HepG2 (cell line): Measurements from ENCODE around the gene IRS1. TPM values are rescaled to one million over a fixed set of nuclear protein-coding genes. Genes with fewer than 3 reads are reported as not detected.

Experiments used
- ARNT2 ChIP-seq: sonication (generic); formaldehyde crosslinking; IDR thresholded peaks from 2 replicates; pipeline ENCODE4 v1.8.0; 2022; ENCODE audit warnings: mild to moderate bottlenecking, low read depth, missing genetic modification reagents, moderate library complexity
- HDAC1 ChIP-seq: sonication (generic); formaldehyde crosslinking; IDR thresholded peaks from 2 replicates; pipeline ENCODE4 v1.5.1; 2020; ENCODE audit warnings: mild to moderate bottlenecking, missing genetic modification reagents
- HNF4A ChIP-seq: sonication (generic); formaldehyde crosslinking; IDR thresholded peaks from 2 replicates; pipeline ENCODE4 v1.4.0; 2020; ENCODE audit warnings: missing genetic modification reagents
- HNF4G ChIP-seq, 2 experiments: sonication (generic) in 1 of 2; formaldehyde crosslinking in 1 of 2; IDR thresholded peaks; 2 replicates each; pipeline versions ENCODE4 v1.4.0 to v1.6.1; 2011 to 2020; ENCODE audit warnings: borderline replicate concordance in 2 of 2, low read depth in 2 of 2, mild to moderate bottlenecking in 2 of 2, low read length in 1 of 2, missing genetic modification reagents in 1 of 2, moderate library complexity in 1 of 2
- NFIC ChIP-seq: IDR thresholded peaks from 2 replicates; pipeline ENCODE4 v1.6.1; 2012; ENCODE audit warnings: mild to moderate bottlenecking, low read length, inconsistent platforms
- RXRB ChIP-seq: IDR thresholded peaks from 2 replicates; pipeline ENCODE4 v1.6.1; 2016; ENCODE audit warnings: borderline replicate concordance, missing genetic modification reagents, missing compliant biosample characterization
- TBX2 ChIP-seq: sonication (generic); formaldehyde crosslinking; IDR thresholded peaks from 2 replicates; pipeline ENCODE4 v1.5.0; 2020; ENCODE audit warnings: missing genetic modification reagents, mild to moderate bottlenecking, borderline replicate concordance
- ZNF331 ChIP-seq: sonication (generic); formaldehyde crosslinking; IDR thresholded peaks from 2 replicates; pipeline ENCODE4 v1.4.0; 2020; ENCODE audit warnings: missing genetic modification reagents
- ZNF451 ChIP-seq: sonication (generic); formaldehyde crosslinking; IDR thresholded peaks from 2 replicates; pipeline ENCODE4 v1.5.0; 2020; ENCODE audit warnings: mild to moderate bottlenecking, missing genetic modification reagents
- ZNF530 ChIP-seq: sonication (generic); formaldehyde crosslinking; IDR thresholded peaks from 2 replicates; pipeline ENCODE4 v1.5.0; 2020; ENCODE audit warnings: low read depth, mild to moderate bottlenecking, missing genetic modification reagents
- ZNF674 ChIP-seq: sonication (generic); formaldehyde crosslinking; IDR thresholded peaks from 2 replicates; pipeline ENCODE4 v1.5.0; 2020; ENCODE audit warnings: low read depth, mild to moderate bottlenecking, missing genetic modification reagents
- ZNF775 ChIP-seq: sonication (generic); formaldehyde crosslinking; IDR thresholded peaks from 2 replicates; pipeline ENCODE4 v1.4.0; 2020; ENCODE audit warnings: missing genetic modification reagents, mild to moderate bottlenecking, moderate library complexity, borderline replicate concordance
- polyA plus RNA-seq, 8 experiments: library from polyadenylated mRNA; depleted of rRNA in 3 of 8; stranded (reverse) in 7 of 8; unstranded in 1 of 8; fragments of >200 nt; fragmentation: Illumina TruSeq in 4 of 8; extraction: Trizol in 4 of 8; gene quantifications; 2 replicates each; pipeline versions ENCODE4 v1.2.1 to v1.2.3, GENCODE V29; 2011 to 2016; ENCODE audit warnings: low read depth in 4 of 8, missing spikeins in 1 of 8, mixed read lengths in 1 of 8; ENCODE audit not compliant: insufficient read depth in 1 of 8
- total RNA-seq, 5 experiments: library from RNA; depleted of rRNA; stranded (reverse); fragments of >200 nt; fragmentation: Illumina TruSeq; extraction: Trizol; gene quantifications; 2 replicates each; pipeline ENCODE4 v1.2.3, GENCODE V29; 2016; ENCODE audit warnings: low read depth in 1 of 5
- TF ChIP-seq, protein P1 (sequence below): sonication (generic); formaldehyde crosslinking; IDR thresholded peaks from 2 replicates; pipeline ENCODE4 v1.5.1; 2020; ENCODE audit warnings: missing genetic modification reagents, mild to moderate bottlenecking, borderline replicate concordance
- TF ChIP-seq, protein P2 (sequence below): sonication (generic); formaldehyde crosslinking; IDR thresholded peaks from 2 replicates; pipeline ENCODE4 v1.4.0; 2020; ENCODE audit warnings: missing genetic modification reagents; ENCODE audit errors: not compliant biosample characterization
- TF ChIP-seq, protein P3 (sequence below): sonication (generic); formaldehyde crosslinking; IDR thresholded peaks from 2 replicates; pipeline ENCODE4 v1.4.0; 2020; ENCODE audit warnings: missing genetic modification reagents
- TF ChIP-seq, protein P4 (sequence below): sonication (generic); formaldehyde crosslinking; IDR thresholded peaks from 2 replicates; pipeline ENCODE4 v1.5.0; 2020; ENCODE audit warnings: mild to moderate bottlenecking, missing genetic modification reagents, borderline replicate concordance
- TF ChIP-seq, protein P5 (sequence below): IDR thresholded peaks from 2 replicates; pipeline ENCODE4 v1.6.1; 2016

The IRS1 gene
- total and polyA plus RNA-seq, 2 of the 13 experiments (the other 11 are each of a cell fraction or from before 2014, with no cell fraction given) = 8.7 to 9.0 TPM

DNA sequence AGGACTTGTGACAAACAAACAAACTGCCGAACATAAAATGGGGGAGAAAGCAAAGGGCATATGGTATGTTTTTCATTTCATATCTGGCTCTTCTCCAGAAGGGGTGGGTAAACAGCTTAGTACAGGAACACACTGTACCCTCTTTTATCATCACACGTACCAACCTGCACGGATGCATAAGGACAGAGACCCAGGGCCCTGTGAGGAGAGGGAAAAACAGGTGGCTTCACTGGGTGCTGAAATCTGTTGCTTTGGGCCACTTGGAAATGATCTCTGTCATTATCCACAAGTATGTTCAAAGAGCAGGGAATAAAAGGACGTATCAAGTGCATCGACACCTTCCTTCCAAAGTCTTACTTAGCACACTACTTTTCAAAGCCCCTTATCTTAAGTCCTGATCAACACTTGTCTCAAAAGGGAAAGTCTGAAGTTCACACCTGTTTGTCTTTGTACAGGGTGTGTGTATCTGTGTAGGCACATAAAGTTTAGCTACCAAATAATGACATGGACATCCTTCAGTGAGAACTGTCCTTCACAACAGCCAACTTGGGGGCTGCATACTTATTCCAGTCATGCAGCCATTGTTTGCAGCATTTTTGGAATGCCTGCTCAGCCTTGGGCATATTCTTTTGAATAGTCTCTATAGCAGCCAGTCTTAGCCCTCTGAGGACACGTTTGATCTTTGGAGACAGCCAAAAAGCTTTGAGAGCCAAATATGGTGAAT is 60.6 kb downstream of the IRS1 start (continued):
- no peak for TF ChIP-seq ARNT2
- no peak for TF ChIP-seq ZNF530 (CRISPR knock-in tag)
- TF ChIP-seq, protein P1, sequence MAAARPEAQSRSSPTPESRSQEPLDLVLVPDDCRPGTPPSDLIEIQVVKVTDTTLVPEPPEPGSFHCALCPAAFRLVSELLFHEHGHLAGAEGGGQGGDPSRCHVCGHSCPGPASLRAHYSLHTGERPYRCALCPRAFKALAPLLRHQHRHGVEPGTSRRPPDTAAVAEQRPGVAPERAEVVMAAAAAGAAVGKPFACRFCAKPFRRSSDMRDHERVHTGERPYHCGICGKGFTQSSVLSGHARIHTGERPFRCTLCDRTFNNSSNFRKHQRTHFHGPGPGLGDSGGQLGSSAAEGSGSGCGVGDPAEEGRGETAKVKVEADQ = peak; percentile 33; the same call in 1 of the 2 replicates
- peak; percentile 62; the same call in 1 of the 2 replicates for TF ChIP-seq NFIC
- TF ChIP-seq TBX2 (CRISPR knock-in tag) = peak; percentile 35; the same call in 1 of the 2 replicates
- no peak for TF ChIP-seq ZNF775 (CRISPR knock-in tag)
- TF ChIP-seq, protein P2, sequence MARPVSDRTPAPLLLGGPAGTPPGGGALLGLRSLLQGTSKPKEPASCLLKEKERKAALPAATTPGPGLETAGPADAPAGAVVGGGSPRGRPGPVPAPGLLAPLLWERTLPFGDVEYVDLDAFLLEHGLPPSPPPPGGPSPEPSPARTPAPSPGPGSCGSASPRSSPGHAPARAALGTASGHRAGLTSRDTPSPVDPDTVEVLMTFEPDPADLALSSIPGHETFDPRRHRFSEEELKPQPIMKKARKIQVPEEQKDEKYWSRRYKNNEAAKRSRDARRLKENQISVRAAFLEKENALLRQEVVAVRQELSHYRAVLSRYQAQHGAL (CRISPR knock-in tag) = peak; percentile 97
- TF ChIP-seq ZNF451 (CRISPR knock-in tag) = peak; percentile 47; the same call in 1 of the 2 replicates
- TF ChIP-seq, protein P3, sequence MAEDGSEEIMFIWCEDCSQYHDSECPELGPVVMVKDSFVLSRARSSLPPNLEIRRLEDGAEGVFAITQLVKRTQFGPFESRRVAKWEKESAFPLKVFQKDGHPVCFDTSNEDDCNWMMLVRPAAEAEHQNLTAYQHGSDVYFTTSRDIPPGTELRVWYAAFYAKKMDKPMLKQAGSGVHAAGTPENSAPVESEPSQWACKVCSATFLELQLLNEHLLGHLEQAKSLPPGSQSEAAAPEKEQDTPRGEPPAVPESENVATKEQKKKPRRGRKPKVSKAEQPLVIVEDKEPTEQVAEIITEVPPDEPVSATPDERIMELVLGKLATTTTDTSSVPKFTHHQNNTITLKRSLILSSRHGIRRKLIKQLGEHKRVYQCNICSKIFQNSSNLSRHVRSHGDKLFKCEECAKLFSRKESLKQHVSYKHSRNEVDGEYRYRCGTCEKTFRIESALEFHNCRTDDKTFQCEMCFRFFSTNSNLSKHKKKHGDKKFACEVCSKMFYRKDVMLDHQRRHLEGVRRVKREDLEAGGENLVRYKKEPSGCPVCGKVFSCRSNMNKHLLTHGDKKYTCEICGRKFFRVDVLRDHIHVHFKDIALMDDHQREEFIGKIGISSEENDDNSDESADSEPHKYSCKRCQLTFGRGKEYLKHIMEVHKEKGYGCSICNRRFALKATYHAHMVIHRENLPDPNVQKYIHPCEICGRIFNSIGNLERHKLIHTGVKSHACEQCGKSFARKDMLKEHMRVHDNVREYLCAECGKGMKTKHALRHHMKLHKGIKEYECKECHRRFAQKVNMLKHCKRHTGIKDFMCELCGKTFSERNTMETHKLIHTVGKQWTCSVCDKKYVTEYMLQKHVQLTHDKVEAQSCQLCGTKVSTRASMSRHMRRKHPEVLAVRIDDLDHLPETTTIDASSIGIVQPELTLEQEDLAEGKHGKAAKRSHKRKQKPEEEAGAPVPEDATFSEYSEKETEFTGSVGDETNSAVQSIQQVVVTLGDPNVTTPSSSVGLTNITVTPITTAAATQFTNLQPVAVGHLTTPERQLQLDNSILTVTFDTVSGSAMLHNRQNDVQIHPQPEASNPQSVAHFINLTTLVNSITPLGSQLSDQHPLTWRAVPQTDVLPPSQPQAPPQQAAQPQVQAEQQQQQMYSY (CRISPR knock-in tag) = no peak
- peak; percentile 62 for TF ChIP-seq HDAC1 (CRISPR knock-in tag)
- peak; percentile 72 for TF ChIP-seq HNF4A (CRISPR knock-in tag)
- peak; percentile 2; the same call in 1 of the 2 replicates for TF ChIP-seq ZNF331 (CRISPR knock-in tag)
- TF ChIP-seq, protein P4, sequence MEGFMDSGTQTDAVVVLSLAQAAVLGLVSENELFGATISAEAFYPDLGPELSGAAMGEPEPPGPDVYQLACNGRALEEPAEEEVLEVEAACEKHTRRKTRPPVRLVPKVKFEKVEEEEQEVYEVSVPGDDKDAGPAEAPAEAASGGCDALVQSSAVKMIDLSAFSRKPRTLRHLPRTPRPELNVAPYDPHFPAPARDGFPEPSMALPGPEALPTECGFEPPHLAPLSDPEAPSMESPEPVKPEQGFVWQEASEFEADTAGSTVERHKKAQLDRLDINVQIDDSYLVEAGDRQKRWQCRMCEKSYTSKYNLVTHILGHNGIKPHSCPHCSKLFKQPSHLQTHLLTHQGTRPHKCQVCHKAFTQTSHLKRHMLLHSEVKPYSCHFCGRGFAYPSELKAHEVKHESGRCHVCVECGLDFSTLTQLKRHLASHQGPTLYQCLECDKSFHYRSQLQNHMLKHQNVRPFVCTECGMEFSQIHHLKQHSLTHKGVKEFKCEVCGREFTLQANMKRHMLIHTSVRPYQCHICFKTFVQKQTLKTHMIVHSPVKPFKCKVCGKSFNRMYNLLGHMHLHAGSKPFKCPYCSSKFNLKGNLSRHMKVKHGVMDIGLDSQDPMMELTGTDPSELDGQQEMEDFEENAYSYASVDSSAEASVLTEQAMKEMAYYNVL (CRISPR knock-in tag) = 0 out of 2 replicates have a peak, but pooled peaks have one; percentile 16
- 0 out of 2 replicates have a peak, but pooled peaks have one; percentile 7 for TF ChIP-seq RXRB (CRISPR knock-in tag)
- no peak for TF ChIP-seq ZNF674
- TF ChIP-seq, protein P5, sequence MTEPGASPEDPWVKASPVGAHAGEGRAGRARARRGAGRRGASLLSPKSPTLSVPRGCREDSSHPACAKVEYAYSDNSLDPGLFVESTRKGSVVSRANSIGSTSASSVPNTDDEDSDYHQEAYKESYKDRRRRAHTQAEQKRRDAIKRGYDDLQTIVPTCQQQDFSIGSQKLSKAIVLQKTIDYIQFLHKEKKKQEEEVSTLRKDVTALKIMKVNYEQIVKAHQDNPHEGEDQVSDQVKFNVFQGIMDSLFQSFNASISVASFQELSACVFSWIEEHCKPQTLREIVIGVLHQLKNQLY (CRISPR knock-in tag) = 0 out of 2 replicates have a peak, but pooled peaks have one; percentile 15
- peak; percentile 55; the same call in 1 of the 2 replicates for TF ChIP-seq HNF4G (IDR thresholded peaks at IDR 0.05; ENCODE audit: borderline replicate concordance, low read depth, low read length)
- TF ChIP-seq HNF4G (CRISPR knock-in tag; IDR thresholded peaks at IDR 0.05; ENCODE audit: borderline replicate concordance, low read depth) = no peak; the same call in 1 of the 2 replicates
